Glomerular endothelial cell (primary cell): ENCODE measurements around the gene GPR18. TPM values are rescaled to one million over a fixed set of nuclear protein-coding genes. Genes with fewer than 3 reads are reported as not detected.

Experiments
- DNase-seq: peaks from one replicate; pipeline ENCODE4 v3.0.0-alpha.2; 2011; ENCODE audit warnings: low read depth, low spot score; ENCODE audit errors: extremely low read depth
- total RNA-seq: library from RNA; depleted of rRNA; stranded (reverse); fragments of >200 nt; gene quantifications from 2 replicates; pipeline ENCODE4 v1.2.3, GENCODE V29; 2015

The GPR18 gene
- total RNA-seq = not detected in 2 replicates

- DNase-seq = no peak
These were observed at the start of gene GPR18 for GRCh38 chr13:99258210-99258860. GPR18 (minus strand) TSS chr13:99258379; CDS start chr13:99255872, 2,507 bp downstream.

- DNase-seq = no peak
These were observed 49.6 kb upstream of the GPR18 start for GRCh38 chr13:99307648-99308339.

- no peak for DNase-seq
These were observed 49.1 kb upstream of the GPR18 start, which contains the start of gene GPR183 for GRCh38 chr13:99307247-99307646. GPR183 (minus strand) TSS chr13:99307399; CDS start chr13:99296145, 11,254 bp downstream.

GRCh38 chr13:99305566-99305965, 47.4 kb upstream of the GPR18 start:
- DNase-seq = no peak

- no peak for DNase-seq
These were observed 47.0 kb upstream of the GPR18 start for GRCh38 chr13:99305158-99305557.

GRCh38 chr13:99304541-99304940, 46.4 kb upstream of the GPR18 start:
- no peak for DNase-seq

GRCh38 chr13:99303863-99304521, 45.8 kb upstream of the GPR18 start:
- no peak for DNase-seq

GRCh38 chr13:99302637-99303505, 44.7 kb upstream of the GPR18 start:
- DNase-seq = no peak

- DNase-seq = no peak
These were observed 43.9 kb upstream of the GPR18 start for GRCh38 chr13:99301913-99302636.

GRCh38 chr13:99301056-99301838, 43.1 kb upstream of the GPR18 start:
- DNase-seq = no peak

GRCh38 chr13:99299920-99300341, 41.8 kb upstream of the GPR18 start:
- no peak for DNase-seq

- no peak for DNase-seq
These were observed 41.2 kb upstream of the GPR18 start for GRCh38 chr13:99299256-99299919.

GRCh38 chr13:99298056-99298455, 39.9 kb upstream of the GPR18 start:
- DNase-seq = no peak

GRCh38 chr13:99297331-99297730, 39.2 kb upstream of the GPR18 start:
- no peak for DNase-seq

GRCh38 chr13:99296398-99296797, 38.2 kb upstream of the GPR18 start:
- DNase-seq = no peak

GRCh38 chr13:99295488-99296252, 37.5 kb upstream of the GPR18 start:
- DNase-seq = no peak

GRCh38 chr13:99294958-99295357, 36.8 kb upstream of the GPR18 start:
- no peak for DNase-seq

- no peak for DNase-seq
These were observed 36.0 kb upstream of the GPR18 start for GRCh38 chr13:99294198-99294597.
